H9 (cell line): ENCODE data around the gene CPLANE1. TPM values are rescaled to one million over a fixed set of nuclear protein-coding genes. Genes with fewer than 3 reads are reported as not detected.

Source experiments
- DNase-seq: peaks from one replicate; pipeline ENCODE4 v3.0.0-alpha.2; 2017
- H2AFZ ChIP-seq: one replicate; pipeline ENCODE4 v1.6.1; 2013; ENCODE audit warnings: mild to moderate bottlenecking, low read length, control low read depth, moderate library complexity
- H2AK5ac ChIP-seq: 2 replicates; pipeline ENCODE4 v1.6.1; 2013; ENCODE audit warnings: low read length, control low read depth, mixed read lengths; ENCODE audit not compliant: insufficient read length
- H2BK120ac ChIP-seq: one replicate; pipeline ENCODE4 v1.6.1; 2013; ENCODE audit warnings: low read depth, mild to moderate bottlenecking, low read length, control low read depth, inconsistent platforms; ENCODE audit not compliant: poor library complexity, severe bottlenecking
- H2BK12ac ChIP-seq: 2 replicates; pipeline ENCODE4 v1.6.1; 2013; ENCODE audit warnings: low read length, control low read depth, mixed read lengths, low read depth; ENCODE audit not compliant: insufficient read length
- H2BK15ac ChIP-seq: 2 replicates; pipeline ENCODE4 v1.6.1; 2013; ENCODE audit warnings: low read depth, low read length, control low read depth
- H2BK20ac ChIP-seq: one replicate; pipeline ENCODE4 v1.6.1; 2013; ENCODE audit warnings: low read depth, mild to moderate bottlenecking, low read length, control low read depth, inconsistent platforms; ENCODE audit not compliant: poor library complexity, severe bottlenecking
- H2BK5ac ChIP-seq: 2 replicates; pipeline ENCODE4 v1.6.1; 2013; ENCODE audit warnings: low read length, control low read depth, mixed read lengths; ENCODE audit not compliant: insufficient read length
- H3K14ac ChIP-seq: 2 replicates; pipeline ENCODE4 v1.6.1; 2013; ENCODE audit warnings: low read length, control low read depth; ENCODE audit not compliant: insufficient read depth
- H3K18ac ChIP-seq: 2 replicates; pipeline ENCODE4 v1.6.1; 2013; ENCODE audit warnings: low read depth, mild to moderate bottlenecking, mixed read lengths, low read length, control low read depth; ENCODE audit not compliant: insufficient read length
- H3K23ac ChIP-seq: 2 replicates; pipeline ENCODE4 v1.6.1; 2013; ENCODE audit warnings: low read length, control low read depth, mixed read lengths, low read depth; ENCODE audit not compliant: insufficient read length
- H3K23me2 ChIP-seq: 2 replicates; pipeline ENCODE4 v1.6.1; 2013; ENCODE audit warnings: low read depth, mild to moderate bottlenecking, mixed read lengths, low read length, control low read depth; ENCODE audit not compliant: insufficient read length, poor library complexity, severe bottlenecking
- H3K27ac ChIP-seq: 2 replicates; pipeline ENCODE4 v1.5.1; 2013; ENCODE audit warnings: low read length, control low read depth, mixed read lengths, low read depth; ENCODE audit not compliant: insufficient read length
- H3K27me3 ChIP-seq: 2 replicates; pipeline ENCODE4 v1.6.1; 2013; ENCODE audit warnings: low read length, control low read depth, inconsistent platforms; ENCODE audit not compliant: insufficient read depth
- H3K4ac ChIP-seq: 2 replicates; pipeline ENCODE4 v1.6.1; 2013; ENCODE audit warnings: low read depth, mild to moderate bottlenecking, control low read depth, inconsistent platforms, low read length, moderate library complexity
- H3K4me1 ChIP-seq: 2 replicates; pipeline ENCODE4 v1.6.1; 2013; ENCODE audit warnings: low read length, control low read depth, inconsistent platforms; ENCODE audit not compliant: insufficient read depth
- H3K4me2 ChIP-seq: 2 replicates; pipeline ENCODE4 v1.6.1; 2013; ENCODE audit warnings: low read length, control low read depth, mixed read lengths; ENCODE audit not compliant: insufficient read length, insufficient read depth
- H3K56ac ChIP-seq: 2 replicates; pipeline ENCODE4 v1.6.1; 2013; ENCODE audit warnings: low read depth, mild to moderate bottlenecking, mixed read lengths, low read length, control low read depth; ENCODE audit not compliant: insufficient read length
- H3K79me1 ChIP-seq: 2 replicates; pipeline ENCODE4 v1.6.1; 2013; ENCODE audit warnings: low read depth, mild to moderate bottlenecking, moderate library complexity, low read length, control low read depth, inconsistent platforms; ENCODE audit not compliant: insufficient read depth, poor library complexity, severe bottlenecking
- H3K79me2 ChIP-seq: 2 replicates; pipeline ENCODE4 v1.6.1; 2013; ENCODE audit warnings: low read length, control low read depth, inconsistent platforms; ENCODE audit not compliant: insufficient read depth
- H3K9ac ChIP-seq: 2 replicates; pipeline ENCODE4 v1.6.1; 2013; ENCODE audit warnings: low read length, control low read depth, mixed read lengths; ENCODE audit not compliant: insufficient read length; ENCODE audit errors: extremely low read depth
- H3K9me3 ChIP-seq: one replicate; pipeline ENCODE4 v1.6.1; 2013; ENCODE audit warnings: low read depth, low read length, inconsistent platforms; ENCODE audit not compliant: control insufficient read depth
- H3T11ph ChIP-seq: one replicate; pipeline ENCODE4 v1.6.1; 2013; ENCODE audit warnings: mild to moderate bottlenecking, low read length, control low read depth, inconsistent platforms
- H4K20me1 ChIP-seq: one replicate; pipeline ENCODE4 v1.6.1; 2013; ENCODE audit not compliant: control insufficient read depth, insufficient read length, insufficient read depth
- H4K5ac ChIP-seq: 2 replicates; pipeline ENCODE4 v1.6.1; 2013; ENCODE audit warnings: low read depth, mild to moderate bottlenecking, mixed read lengths, low read length, control low read depth; ENCODE audit not compliant: insufficient read length
- H4K8ac ChIP-seq: replicated peaks from 2 replicates; pipeline ENCODE4 v1.6.1; 2013; ENCODE audit warnings: low read length, control low read depth, mixed read lengths, low read depth; ENCODE audit not compliant: insufficient read length
- H4K91ac ChIP-seq: 2 replicates; pipeline ENCODE4 v1.6.1; 2013; ENCODE audit warnings: low read depth, mild to moderate bottlenecking, moderate library complexity, mixed read lengths, low read length, control low read depth; ENCODE audit not compliant: insufficient read length
- H3K27ac Mint-ChIP-seq, 3 experiments: 2 replicates in 2 of 3; 3 replicates in 1 of 3; pipeline ENCODE4 v1.8.0; 2020 to 2021; ENCODE audit warnings: mixed read lengths in 3 of 3, mild to moderate bottlenecking in 1 of 3, moderate library complexity in 1 of 3
- H3K27me3 Mint-ChIP-seq: 2 replicates; pipeline ENCODE4 v1.8.0; 2021; ENCODE audit warnings: low read depth, mild to moderate bottlenecking, moderate library complexity, mixed read lengths
- H3K36me3 Mint-ChIP-seq, 3 experiments: 2 replicates in 2 of 3; 3 replicates in 1 of 3; pipeline ENCODE4 v1.8.0; 2020 to 2021; ENCODE audit warnings: low read depth in 3 of 3, mixed read lengths in 3 of 3; ENCODE audit not compliant: insufficient read depth in 1 of 3
- H3K4me1 Mint-ChIP-seq, 2 experiments: 2 replicates each; pipeline ENCODE4 v1.8.0; 2020; ENCODE audit warnings: mixed read lengths in 2 of 2
- H3K4me3 Mint-ChIP-seq, 2 experiments: 2 replicates in 1 of 2; 3 replicates in 1 of 2; pipeline ENCODE4 v1.8.0; 2020 to 2021; ENCODE audit warnings: mild to moderate bottlenecking in 2 of 2, mixed read lengths in 2 of 2, moderate library complexity in 1 of 2
- H3K9me3 Mint-ChIP-seq, 2 experiments: 2 replicates in 1 of 2; 3 replicates in 1 of 2; pipeline ENCODE4 v1.8.0; 2020; ENCODE audit warnings: mild to moderate bottlenecking in 2 of 2, mixed read lengths in 2 of 2, moderate library complexity in 1 of 2
- CTCF ChIP-seq: fragments of 200-600 bp; sonication (generic); conservative IDR thresholded peaks from 3 replicates; pipeline ENCODE4 v1.8.0; 2021; ENCODE audit warnings: antibody characterized with exemption, mild to moderate bottlenecking
- total RNA-seq: library from RNA; stranded (reverse); gene quantifications from 2 replicates; pipeline ENCODE4 v1.2.1, GENCODE V29; 2021

Gene CPLANE1
- total RNA-seq, 1 experiment from 2014 or later: 11.6 TPM

- no peak overlapping the region for H3K23ac ChIP-seq
- H3K9me3 Mint-ChIP-seq: peaks cover 14% of the 10 kb centered on the region in 2 experiments
- H3K4ac ChIP-seq: no peak overlapping the region
- H3K4me3 Mint-ChIP-seq: no peak overlapping the region
- no peaks in the 10 kb centered on the region for H3K9me3 ChIP-seq
- DNase-seq: no peak
- H3K27ac ChIP-seq: no peak overlapping the region
- H3K4me2 ChIP-seq: no peak overlapping the region
- no peaks in the 10 kb centered on the region for H3K4me1 ChIP-seq
- H3K14ac ChIP-seq: no peak overlapping the region
- no peak overlapping the region for H3K18ac ChIP-seq
- H3K27me3 Mint-ChIP-seq: no peaks in the 10 kb centered on the region; the same call in 1 of the 2 replicates
- no peak overlapping the region for H3K9ac ChIP-seq
- H2BK12ac ChIP-seq: no peak overlapping the region
- no peaks in the 10 kb centered on the region for H3K27me3 ChIP-seq
- H2AK5ac ChIP-seq: no peak overlapping the region
- H2AFZ ChIP-seq: no peak overlapping the region
- H3K27ac Mint-ChIP-seq: no peak overlapping the region
- H3K79me1 ChIP-seq: no peaks in the 10 kb centered on the region
- no peak overlapping the region for H2BK120ac ChIP-seq
- no peaks in the 10 kb centered on the region for H4K20me1 ChIP-seq
- no peak overlapping the region for H3K56ac ChIP-seq
- H2BK20ac ChIP-seq: no peak overlapping the region
- H3K23me2 ChIP-seq: peaks cover 3% of the 10 kb centered on the region
- H3K79me2 ChIP-seq: no peaks in the 10 kb centered on the region
- no peak for TF ChIP-seq CTCF
- H4K5ac ChIP-seq: no peak overlapping the region
- H3K36me3 Mint-ChIP-seq: peaks cover 2 to 11% (median 3%) of the 10 kb centered on the region in 3 experiments; a peak in 6 of 7 replicates
- H3T11ph ChIP-seq: no peak overlapping the region
- no peak overlapping the region for H2BK5ac ChIP-seq
- no peak overlapping the region for H4K8ac ChIP-seq
- no peak overlapping the region for H4K91ac ChIP-seq
- H3K4me1 Mint-ChIP-seq: peaks cover 6 to 9% of the 10 kb centered on the region in 2 experiments
- no peak overlapping the region for H2BK15ac ChIP-seq
Observed at GRCh38 chr5:37251665-37252064, 2.5 kb upstream of the CPLANE1 start.
